Trophoblast cell (in vitro differentiated cells and primary cell): ENCODE data around the gene SKAP1.

ENCODE experiments used
- DNase-seq, 2 donors: peaks; one replicate each; pipeline ENCODE4 v3.0.0-alpha.2; 2016
- H2AFZ ChIP-seq: 2 replicates; pipeline ENCODE4 v1.6.1; 2013; ENCODE audit warnings: low read length, moderate library complexity, mild to moderate bottlenecking; ENCODE audit not compliant: insufficient read depth, poor library complexity
- H2AK5ac ChIP-seq: 2 replicates; pipeline ENCODE4 v1.6.1; 2013; ENCODE audit warnings: mild to moderate bottlenecking, low read length
- H2BK120ac ChIP-seq: 2 replicates; pipeline ENCODE4 v1.6.1; 2013; ENCODE audit warnings: low read length, mild to moderate bottlenecking, moderate library complexity; ENCODE audit not compliant: insufficient read depth, poor library complexity
- H2BK12ac ChIP-seq: 2 replicates; pipeline ENCODE4 v1.6.1; 2013; ENCODE audit warnings: mild to moderate bottlenecking, low read length, moderate library complexity
- H2BK5ac ChIP-seq: 2 replicates; pipeline ENCODE4 v1.6.1; 2013; ENCODE audit warnings: low read length, low read depth, moderate library complexity, mild to moderate bottlenecking; ENCODE audit not compliant: poor library complexity
- H3K14ac ChIP-seq: 2 replicates; pipeline ENCODE4 v1.6.1; 2013; ENCODE audit warnings: mild to moderate bottlenecking, low read length
- H3K18ac ChIP-seq: 2 replicates; pipeline ENCODE4 v1.6.1; 2013; ENCODE audit warnings: mild to moderate bottlenecking, low read length
- H3K23ac ChIP-seq: 2 replicates; pipeline ENCODE4 v1.6.1; 2013; ENCODE audit warnings: low read length
- H3K27ac ChIP-seq: 2 replicates; pipeline ENCODE4 v1.5.1; 2013; ENCODE audit warnings: low read depth, mild to moderate bottlenecking, inconsistent platforms, low read length, moderate library complexity
- H3K27me3 ChIP-seq: 2 replicates; pipeline ENCODE4 v1.6.1; 2013; ENCODE audit warnings: inconsistent platforms, mild to moderate bottlenecking, low read length, moderate library complexity; ENCODE audit not compliant: insufficient read depth
- H3K36me3 ChIP-seq, 2 experiments: 1 replicate in 1 of 2; 2 replicates in 1 of 2; pipeline ENCODE4 v1.6.1; 2013; ENCODE audit warnings: low read length in 2 of 2, mild to moderate bottlenecking in 2 of 2, moderate library complexity in 1 of 2; ENCODE audit not compliant: insufficient read depth in 2 of 2, control insufficient read depth in 1 of 2
- H3K4ac ChIP-seq: 2 replicates; pipeline ENCODE4 v1.6.1; 2013; ENCODE audit warnings: low read depth, mild to moderate bottlenecking, low read length, moderate library complexity
- H3K4me1 ChIP-seq, 2 experiments: 1 replicate in 1 of 2; 2 replicates in 1 of 2; pipeline ENCODE4 v1.6.1; 2013; ENCODE audit warnings: low read length in 2 of 2, mild to moderate bottlenecking in 2 of 2, moderate library complexity in 1 of 2; ENCODE audit not compliant: insufficient read depth in 2 of 2, control insufficient read depth in 1 of 2
- H3K4me2 ChIP-seq: 2 replicates; pipeline ENCODE4 v1.6.1; 2013; ENCODE audit warnings: inconsistent platforms, mild to moderate bottlenecking, low read length, moderate library complexity
- H3K4me3 ChIP-seq: 2 replicates; pipeline ENCODE4 v1.5.1; 2013; ENCODE audit warnings: mild to moderate bottlenecking, low read depth, low read length, inconsistent platforms
- H3K79me1 ChIP-seq: one replicate; pipeline ENCODE4 v1.6.1; 2013; ENCODE audit warnings: low read length
- H3K79me2 ChIP-seq: 2 replicates; pipeline ENCODE4 v1.6.1; 2013; ENCODE audit warnings: low read length, mild to moderate bottlenecking; ENCODE audit not compliant: control insufficient read depth, insufficient read depth, poor library complexity
- H3K9ac ChIP-seq: 2 replicates; pipeline ENCODE4 v1.6.1; 2013; ENCODE audit warnings: mild to moderate bottlenecking, low read length
- H3K9me3 ChIP-seq: 2 replicates; pipeline ENCODE4 v1.6.1; 2013; ENCODE audit warnings: low read depth, mild to moderate bottlenecking, control low read depth, inconsistent platforms, low read length; ENCODE audit not compliant: insufficient read depth
- H4K12ac ChIP-seq: 2 replicates; pipeline ENCODE4 v1.6.1; 2013; ENCODE audit warnings: low read depth, mild to moderate bottlenecking, low read length, moderate library complexity
- H4K8ac ChIP-seq: 2 replicates; pipeline ENCODE4 v1.6.1; 2013; ENCODE audit warnings: low read depth, mild to moderate bottlenecking, low read length, moderate library complexity
- H4K91ac ChIP-seq: one replicate; pipeline ENCODE4 v1.6.1; 2013; ENCODE audit warnings: low read depth, mild to moderate bottlenecking, low read length, moderate library complexity
- WGBS: extraction: QIAGEN DNeasy Blood & Tissue Kit; methylation state at CpG from one replicate; pipeline ENCODE4 v1.1.7; 2013; ENCODE audit warnings: missing lambda C conversion rate; ENCODE audit not compliant: insufficient read length, insufficient coverage; ENCODE audit errors: extremely low coverage; 5-methylcytosine and 5-hydroxymethylcytosine counted together

The SKAP1 gene

DNA sequence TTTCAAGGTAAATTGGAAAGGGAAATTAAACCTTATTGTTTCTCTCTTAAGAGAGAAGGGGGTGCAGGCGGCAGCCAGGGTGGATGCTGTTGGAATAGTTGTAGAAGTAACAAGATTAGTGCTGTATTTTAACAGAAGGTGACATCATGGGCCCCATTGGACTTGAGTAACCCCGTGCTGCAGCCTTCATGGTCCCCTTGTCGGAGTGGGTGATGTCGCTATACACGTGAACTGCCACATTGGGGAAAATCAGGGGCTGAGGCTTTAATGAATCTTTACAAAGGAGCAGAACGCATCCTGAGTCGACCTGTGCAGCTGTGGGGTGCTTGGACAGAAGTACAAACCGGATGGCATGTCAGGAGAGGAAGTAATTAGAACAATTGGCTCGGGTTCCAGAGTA lies 319.3 kb downstream of the SKAP1 start:
- no peak for DNase-seq
- Histone ChIP-seq H2AFZ (no peak overlapping the region), H4K12ac (no peak overlapping the region), H3K9ac (no peak overlapping the region), H3K4me1 (peaks cover 0 to 5% of the 10 kb centered on the region in 2 experiments), H3K79me1 (peaks cover 7% of the 10 kb centered on the region), H3K4ac (peak overlapping the region; percentile 10), H2BK120ac (no peak overlapping the region), H3K79me2 (no peaks in the 10 kb centered on the region), H4K8ac (no peak overlapping the region), H3K27ac (no peak overlapping the region), H3K9me3 (no peaks in the 10 kb centered on the region), H2AK5ac (no peak overlapping the region), H3K27me3 (no peaks in the 10 kb centered on the region), H3K14ac (no peak overlapping the region), H3K18ac (no peak overlapping the region), H3K36me3 (peaks cover 3 to 7% of the 10 kb centered on the region in 2 experiments), H2BK12ac (no peak overlapping the region), H3K4me3 (no peak overlapping the region), H3K23ac (no peak overlapping the region), H3K4me2 (no peak overlapping the region), H2BK5ac (no peak overlapping the region), H4K91ac (no peak overlapping the region)
- no CpG with 5 or more reads among the region's 9 CpGs for WGBS

DNA sequence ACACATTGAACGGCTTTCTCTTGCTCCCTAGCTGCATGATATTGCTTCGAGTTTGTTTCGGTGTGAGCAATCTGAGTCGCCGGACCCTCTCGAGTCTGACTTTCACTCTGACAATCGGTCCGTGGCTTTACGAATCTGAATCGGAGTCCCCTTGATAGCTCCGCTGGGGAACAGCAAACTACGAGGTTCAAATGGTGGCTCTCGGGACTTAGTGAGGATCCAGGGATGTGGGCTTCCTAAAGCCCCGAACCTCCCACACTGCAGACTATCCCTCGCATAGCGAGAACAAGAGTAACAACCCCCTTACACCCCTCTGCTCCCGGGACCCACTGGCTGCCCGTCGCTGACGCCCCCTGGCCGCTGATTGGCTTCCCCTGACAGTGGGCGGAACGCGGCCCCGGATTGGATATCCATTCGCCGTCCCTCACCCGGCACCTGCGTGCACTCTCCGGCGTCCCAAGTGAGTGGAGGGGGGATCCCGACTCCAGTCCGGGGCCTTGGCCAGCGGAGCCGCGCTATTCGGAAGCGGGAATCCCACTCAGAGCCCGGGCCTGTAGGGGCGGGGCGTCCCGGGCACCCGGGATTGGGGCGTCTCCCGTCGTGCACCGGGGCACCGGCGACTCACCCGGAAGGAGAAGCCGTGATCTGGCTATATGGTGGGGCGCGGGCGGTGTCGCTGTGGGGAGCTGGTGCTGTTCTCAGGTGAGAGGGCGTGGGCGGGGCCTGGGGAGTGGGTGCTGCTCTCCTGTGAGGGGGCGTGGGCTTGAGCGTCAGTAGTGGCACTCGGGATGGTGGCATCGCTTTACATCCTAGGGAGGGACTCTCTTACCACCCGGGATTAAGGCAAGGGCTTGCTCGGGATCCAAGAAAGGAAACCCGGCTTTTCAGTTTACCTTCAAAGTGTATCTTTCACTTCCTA lies 322.6 kb downstream of the SKAP1 start, which contains the start of gene SNX11:
TSS of gene SNX11 (plus strand) at position 630 of the 919 bp plus-strand sequence. CDS start 4,278 bp downstream, outside the sequence.
- H3K4ac ChIP-seq = no peak within 1 kb of the TSS
- H3K4me2 ChIP-seq = peak within 1 kb of the TSS; percentile 86
- H3K4me3 ChIP-seq = peak within 1 kb of the TSS; percentile 89
- H3K23ac ChIP-seq = no peak within 1 kb of the TSS
- H3K9me3 ChIP-seq = no peaks in the 10 kb centered on the region
- no peaks in the 10 kb centered on the region for H3K27me3 ChIP-seq
- H2AFZ ChIP-seq = peak within 1 kb of the TSS; percentile 85
- peak within 1 kb of the TSS; percentile 49 for H2BK5ac ChIP-seq
- H3K14ac ChIP-seq = peak within 1 kb of the TSS; percentile 65
- no CpG with 5 or more reads among the region's 64 CpGs for WGBS
- no peaks in the 10 kb centered on the region for H3K79me2 ChIP-seq
- H2BK12ac ChIP-seq = no peak within 1 kb of the TSS
- peaks cover 7% of the 10 kb centered on the region for H3K79me1 ChIP-seq
- peaks cover 0 to 5% of the 10 kb centered on the region in 2 experiments for H3K4me1 ChIP-seq
- peak within 1 kb of the TSS; percentile 87 for H4K8ac ChIP-seq
- no peaks in the 10 kb centered on the region for H3K36me3 ChIP-seq
- no peak within 1 kb of the TSS for H3K18ac ChIP-seq
- H4K91ac ChIP-seq = peak within 1 kb of the TSS; percentile 87
- peak within 1 kb of the TSS; percentile 75 for H3K9ac ChIP-seq
- peak; percentile 82 to 87 for DNase-seq
- H4K12ac ChIP-seq = peak within 1 kb of the TSS; percentile 88
- no peak within 1 kb of the TSS for H2AK5ac ChIP-seq
- peak within 1 kb of the TSS; percentile 44 for H2BK120ac ChIP-seq
- peak within 1 kb of the TSS; percentile 69 for H3K27ac ChIP-seq

DNA sequence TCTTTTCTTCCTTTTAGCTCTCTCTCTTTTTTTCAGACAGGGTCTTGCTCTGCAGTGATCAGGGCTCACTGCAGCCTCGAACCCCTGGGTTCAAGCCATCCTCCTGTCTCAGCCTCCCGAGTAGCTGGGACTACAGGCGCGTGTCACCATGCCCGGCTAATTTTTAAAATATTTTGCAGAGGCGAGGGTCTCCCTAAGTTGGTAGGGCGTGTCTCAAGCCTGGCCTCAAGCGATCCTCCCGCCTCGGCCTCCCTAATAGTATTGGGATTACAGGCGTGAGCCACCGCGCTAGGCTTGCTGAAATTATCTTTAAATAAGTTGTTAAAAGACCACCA lies 323.2 kb downstream of the SKAP1 start:
- no peak overlapping the region for H3K4ac ChIP-seq
- no CpG with 5 or more reads among the region's 13 CpGs for WGBS

DNA sequence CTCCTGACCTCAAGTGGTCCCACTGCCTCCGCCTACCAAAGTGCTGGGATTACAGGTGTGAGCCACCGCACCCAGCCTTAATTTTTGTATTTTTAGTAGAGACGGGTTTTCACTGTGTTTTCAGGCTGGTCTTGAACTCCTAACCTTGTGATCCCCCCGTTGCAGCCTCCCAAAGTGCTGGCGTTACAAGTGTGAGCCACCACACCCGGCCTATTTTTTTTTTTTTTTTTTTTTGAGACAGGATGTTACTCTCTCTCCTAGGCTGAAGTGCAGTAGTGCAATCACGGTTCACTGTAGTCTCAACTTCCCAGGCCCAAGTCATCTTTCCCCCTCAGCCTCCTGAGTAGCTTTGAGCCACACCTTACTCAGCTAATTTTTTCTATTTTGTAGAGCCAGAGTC lies 325.6 kb downstream of the SKAP1 start:
- no peaks in the 10 kb centered on the region for H3K27me3 ChIP-seq
- H4K8ac ChIP-seq = no peak overlapping the region
- H3K23ac ChIP-seq = no peak overlapping the region
- no peak overlapping the region for H4K12ac ChIP-seq
- no peaks in the 10 kb centered on the region for H3K36me3 ChIP-seq
- no peak overlapping the region for H3K4me3 ChIP-seq
- no peaks in the 10 kb centered on the region for H3K9me3 ChIP-seq
- H3K79me1 ChIP-seq = peaks cover 14% of the 10 kb centered on the region
- H2BK5ac ChIP-seq = no peak overlapping the region
- no peak overlapping the region for H3K9ac ChIP-seq
- no peak overlapping the region for H2AK5ac ChIP-seq
- no peak overlapping the region for H2AFZ ChIP-seq
- no peak overlapping the region for H3K27ac ChIP-seq
- no peak overlapping the region for H2BK12ac ChIP-seq
- peaks cover 0 to 5% of the 10 kb centered on the region in 2 experiments for H3K4me1 ChIP-seq
- H3K14ac ChIP-seq = no peak overlapping the region
- no peak for DNase-seq
- H3K18ac ChIP-seq = no peak overlapping the region
- H3K4me2 ChIP-seq = no peak overlapping the region
- H3K79me2 ChIP-seq = peaks cover 8% of the 10 kb centered on the region
- no CpG with 5 or more reads among the region's 7 CpGs for WGBS
- H4K91ac ChIP-seq = no peak overlapping the region
- no peak overlapping the region for H3K4ac ChIP-seq
- no peak overlapping the region for H2BK120ac ChIP-seq

More for the DNA sequence above, 323.2 kb downstream of the SKAP1 start:
- Histone ChIP-seq H3K36me3 (no peaks in the 10 kb centered on the region), H2AFZ (peak overlapping the region; percentile 85), H3K79me1 (peaks cover 7% of the 10 kb centered on the region), H3K27me3 (no peaks in the 10 kb centered on the region), H3K4me1 (peaks cover 0 to 5% of the 10 kb centered on the region in 2 experiments), H3K4me2 (peak overlapping the region; percentile 86), H4K12ac (peak overlapping the region; percentile 48), H3K27ac (no peak overlapping the region), H3K14ac (no peak overlapping the region), H4K8ac (peak overlapping the region; percentile 79), H3K4me3 (peak overlapping the region; percentile 89), H3K9me3 (no peaks in the 10 kb centered on the region), H2BK12ac (no peak overlapping the region), H3K23ac (no peak overlapping the region), H2BK5ac (no peak overlapping the region), H3K9ac (no peak overlapping the region), H4K91ac (no peak overlapping the region), H2AK5ac (no peak overlapping the region), H3K79me2 (no peaks in the 10 kb centered on the region), H3K18ac (no peak overlapping the region), H2BK120ac (no peak overlapping the region)
- no peak for DNase-seq
